Measurements from ENCODE around the gene C4orf50.

Gene C4orf50

GRCh38 chr4:5899881-5900280 is 118.3 kb downstream of the C4orf50 start:
- Histone ChIP-seq H3K36me3 (ENCODE audit: control insufficient read depth, insufficient read depth, low read length) (no peaks in the 10 kb centered on the region), H3K4me1 (ENCODE audit: control insufficient read depth, insufficient read depth, low read length, poor library complexity, severe bottlenecking) (no peaks in the 10 kb centered on the region), H3K27ac (ENCODE audit: low read depth, low read length, severe bottlenecking) (no peak overlapping the region), H3K9me3 (ENCODE audit: control insufficient read depth, low read length) (no peaks in the 10 kb centered on the region), H3K4me3 (ENCODE audit: extremely low read depth, insufficient read depth, low read length, poor library complexity, severe bottlenecking) (no peak overlapping the region)
- 78 to 85% methylated on average over 1 to 5 of the region's 5 CpGs for WGBS, 2 experiments (ENCODE audit: insufficient coverage in 2 of 2)

- H3K9me3 ChIP-seq (ENCODE audit: control insufficient read depth, low read length) = no peaks in the 10 kb centered on the region
- 100% methylated on average over 1 of the region's 1 CpG for WGBS, 2 experiments (ENCODE audit: insufficient coverage in 2 of 2)
Measured at GRCh38 chr4:5899396-5899795, 118.8 kb downstream of the C4orf50 start.

GRCh38 chr4:5897674-5898073 is 120.6 kb downstream of the C4orf50 start:
- no peak overlapping the region for H3K27ac ChIP-seq (ENCODE audit: low read depth, low read length, severe bottlenecking)
- H3K9me3 ChIP-seq (ENCODE audit: control insufficient read depth, low read length) = no peaks in the 10 kb centered on the region
- no peaks in the 10 kb centered on the region for H3K36me3 ChIP-seq (ENCODE audit: control insufficient read depth, insufficient read depth, low read length)
- no peak overlapping the region for H3K4me3 ChIP-seq (ENCODE audit: extremely low read depth, insufficient read depth, low read length, poor library complexity, severe bottlenecking)
- 94% methylated on average over 13 of the region's 13 CpGs for WGBS, 2 experiments (ENCODE audit: insufficient coverage in 2 of 2)
- H3K4me1 ChIP-seq (ENCODE audit: control insufficient read depth, insufficient read depth, low read length, poor library complexity, severe bottlenecking) = no peaks in the 10 kb centered on the region

More at GRCh38 chr4:5899396-5899795, 118.8 kb downstream of the C4orf50 start:
- H3K27ac ChIP-seq (ENCODE audit: low read depth, low read length, severe bottlenecking) = no peak overlapping the region
- no peaks in the 10 kb centered on the region for H3K36me3 ChIP-seq (ENCODE audit: control insufficient read depth, insufficient read depth, low read length)
- no peaks in the 10 kb centered on the region for H3K4me1 ChIP-seq (ENCODE audit: control insufficient read depth, insufficient read depth, low read length, poor library complexity, severe bottlenecking)
- H3K4me3 ChIP-seq (ENCODE audit: extremely low read depth, insufficient read depth, low read length, poor library complexity, severe bottlenecking) = no peak overlapping the region

- H3K36me3 ChIP-seq (ENCODE audit: control insufficient read depth, insufficient read depth, low read length) = no peaks in the 10 kb centered on the region
- no peaks in the 10 kb centered on the region for H3K4me1 ChIP-seq (ENCODE audit: control insufficient read depth, insufficient read depth, low read length, poor library complexity, severe bottlenecking)
- H3K27ac ChIP-seq (ENCODE audit: low read depth, low read length, severe bottlenecking) = no peak overlapping the region
- H3K4me3 ChIP-seq (ENCODE audit: extremely low read depth, insufficient read depth, low read length, poor library complexity, severe bottlenecking) = no peak overlapping the region
- WGBS, 2 experiments (ENCODE audit: insufficient coverage in 2 of 2) = 93 to 94% methylated on average over 4 of the region's 4 CpGs
- H3K9me3 ChIP-seq (ENCODE audit: control insufficient read depth, low read length) = no peaks in the 10 kb centered on the region
Measured at GRCh38 chr4:5895287-5895686, 122.9 kb downstream of the C4orf50 start.

- no peaks in the 10 kb centered on the region for H3K4me1 ChIP-seq (ENCODE audit: control insufficient read depth, insufficient read depth, low read length, poor library complexity, severe bottlenecking)
- no peak overlapping the region for H3K4me3 ChIP-seq (ENCODE audit: extremely low read depth, insufficient read depth, low read length, poor library complexity, severe bottlenecking)
- no peak overlapping the region for H3K27ac ChIP-seq (ENCODE audit: low read depth, low read length, severe bottlenecking)
- no peaks in the 10 kb centered on the region for H3K36me3 ChIP-seq (ENCODE audit: control insufficient read depth, insufficient read depth, low read length)
- 59 to 69% methylated on average over 6 of the region's 7 CpGs for WGBS, 2 experiments (ENCODE audit: insufficient coverage in 2 of 2)
- no peaks in the 10 kb centered on the region for H3K9me3 ChIP-seq (ENCODE audit: control insufficient read depth, low read length)
Measured at GRCh38 chr4:5894266-5894665, 124.0 kb downstream of the C4orf50 start.

- WGBS, 2 experiments (ENCODE audit: insufficient coverage in 2 of 2) = 65 to 81% methylated on average over 4 to 7 of the region's 8 CpGs
- Histone ChIP-seq H3K9me3 (ENCODE audit: control insufficient read depth, low read length) (no peaks in the 10 kb centered on the region), H3K27ac (ENCODE audit: low read depth, low read length, severe bottlenecking) (no peak overlapping the region), H3K4me1 (ENCODE audit: control insufficient read depth, insufficient read depth, low read length, poor library complexity, severe bottlenecking) (no peaks in the 10 kb centered on the region), H3K4me3 (ENCODE audit: extremely low read depth, insufficient read depth, low read length, poor library complexity, severe bottlenecking) (no peak overlapping the region), H3K36me3 (ENCODE audit: control insufficient read depth, insufficient read depth, low read length) (no peaks in the 10 kb centered on the region)
Measured at GRCh38 chr4:5893591-5893990, 124.6 kb downstream of the C4orf50 start.

GRCh38 chr4:5893004-5893580 is 125.1 kb downstream of the C4orf50 start, which contains the start of gene CRMP1:
Gene CRMP1 (minus strand): TSS chr4:5893086. CDS start chr4:5892969, 117 bp downstream.
- Histone ChIP-seq H3K4me3 (ENCODE audit: extremely low read depth, insufficient read depth, low read length, poor library complexity, severe bottlenecking) (peak within 1 kb of the TSS; percentile 21), H3K4me1 (ENCODE audit: control insufficient read depth, insufficient read depth, low read length, poor library complexity, severe bottlenecking) (no peaks in the 10 kb centered on the region), H3K9me3 (ENCODE audit: control insufficient read depth, low read length) (no peaks in the 10 kb centered on the region), H3K36me3 (ENCODE audit: control insufficient read depth, insufficient read depth, low read length) (no peaks in the 10 kb centered on the region), H3K27ac (ENCODE audit: low read depth, low read length, severe bottlenecking) (no peak within 1 kb of the TSS)
- 8 to 11% methylated on average over 30 to 33 of the region's 67 CpGs for WGBS, 2 experiments (ENCODE audit: insufficient coverage in 2 of 2)

- H3K36me3 ChIP-seq (ENCODE audit: control insufficient read depth, insufficient read depth, low read length) = no peaks in the 10 kb centered on the region
- no peaks in the 10 kb centered on the region for H3K4me1 ChIP-seq (ENCODE audit: control insufficient read depth, insufficient read depth, low read length, poor library complexity, severe bottlenecking)
- no peak overlapping the region for H3K27ac ChIP-seq (ENCODE audit: low read depth, low read length, severe bottlenecking)
- 1% methylated on average over 68 to 81 of the region's 100 CpGs for WGBS, 2 experiments (ENCODE audit: insufficient coverage in 2 of 2)
- H3K4me3 ChIP-seq (ENCODE audit: extremely low read depth, insufficient read depth, low read length, poor library complexity, severe bottlenecking) = peak overlapping the region; percentile 21
- H3K9me3 ChIP-seq (ENCODE audit: control insufficient read depth, low read length) = no peaks in the 10 kb centered on the region
Measured at GRCh38 chr4:5892323-5893003, 125.8 kb downstream of the C4orf50 start.

GRCh38 chr4:5891563-5892322 is 126.5 kb downstream of the C4orf50 start:
- Histone ChIP-seq H3K4me1 (ENCODE audit: control insufficient read depth, insufficient read depth, low read length, poor library complexity, severe bottlenecking) (no peaks in the 10 kb centered on the region), H3K36me3 (ENCODE audit: control insufficient read depth, insufficient read depth, low read length) (no peaks in the 10 kb centered on the region), H3K4me3 (ENCODE audit: extremely low read depth, insufficient read depth, low read length, poor library complexity, severe bottlenecking) (no peak overlapping the region), H3K9me3 (ENCODE audit: control insufficient read depth, low read length) (no peaks in the 10 kb centered on the region), H3K27ac (ENCODE audit: low read depth, low read length, severe bottlenecking) (no peak overlapping the region)
- 19 to 22% methylated on average over 28 to 29 of the region's 34 CpGs for WGBS, 2 experiments (ENCODE audit: insufficient coverage in 2 of 2)

- Histone ChIP-seq H3K36me3 (ENCODE audit: control insufficient read depth, insufficient read depth, low read length) (peaks cover 3% of the 10 kb centered on the region), H3K27ac (ENCODE audit: low read depth, low read length, severe bottlenecking) (no peak overlapping the region), H3K9me3 (ENCODE audit: control insufficient read depth, low read length) (no peaks in the 10 kb centered on the region), H3K4me1 (ENCODE audit: control insufficient read depth, insufficient read depth, low read length, poor library complexity, severe bottlenecking) (peaks cover 6% of the 10 kb centered on the region), H3K4me3 (ENCODE audit: extremely low read depth, insufficient read depth, low read length, poor library complexity, severe bottlenecking) (peak overlapping the region; percentile 36)
- WGBS, 2 experiments (ENCODE audit: insufficient coverage in 2 of 2) = 1% methylated on average over 25 to 29 of the region's 41 CpGs
Measured at GRCh38 chr4:5890063-5890727, 128.0 kb downstream of the C4orf50 start.

Measured in mesodermal cell (in vitro differentiated cells).